ENCODE results near the gene MYEOV. TPM values are rescaled to one million over a fixed set of nuclear protein-coding genes. Genes with fewer than 3 reads are reported as not detected.

Gene MYEOV
- total RNA-seq, 1 donor from 2014 or later: not detected

DNA sequence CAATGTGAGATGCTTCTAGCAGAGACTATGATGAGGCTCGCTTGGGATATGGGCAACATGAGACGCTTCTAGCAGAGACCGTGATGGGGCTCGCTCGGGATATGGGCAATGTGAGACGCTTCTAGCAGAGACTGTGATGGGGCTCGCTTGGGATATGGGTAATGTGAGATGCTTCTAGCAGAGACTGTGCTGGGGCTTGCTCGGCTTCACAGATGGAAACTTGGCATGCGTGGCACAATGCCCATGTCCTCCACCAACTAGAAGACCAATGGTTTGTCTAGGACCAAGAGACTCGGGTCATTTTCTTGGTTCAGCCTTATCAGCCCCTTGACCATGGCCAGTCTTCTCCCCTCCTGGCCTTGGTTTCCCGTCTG is 7.1 kb downstream of the MYEOV start:
- H3K4me3 Mint-ChIP-seq (ENCODE audit: unreplicated experiment): no peak overlapping the region
- peaks cover 7% of the 10 kb centered on the region for H3K36me3 Mint-ChIP-seq (ENCODE audit: unreplicated experiment)
- H3K9me3 Mint-ChIP-seq (ENCODE audit: unreplicated experiment): peaks cover 12% of the 10 kb centered on the region
- peaks cover 17% of the 10 kb centered on the region for H3K27me3 Mint-ChIP-seq (ENCODE audit: unreplicated experiment)
- no peaks in the 10 kb centered on the region for H3K4me1 Mint-ChIP-seq (ENCODE audit: low read depth, unreplicated experiment)
- no peak for TF ChIP-seq CTCF (IDR thresholded peaks at IDR 0.05; ENCODE audit: partially characterized antibody, unreplicated experiment)
- no peak for DNase-seq
- no peak overlapping the region for H3K27ac Mint-ChIP-seq (ENCODE audit: unreplicated experiment)

GRCh38 chr11:69301455-69302401 is 7.8 kb downstream of the MYEOV start:
- Mint-ChIP-seq H3K4me1 (ENCODE audit: low read depth, unreplicated experiment) (no peaks in the 10 kb centered on the region), H3K27me3 (ENCODE audit: unreplicated experiment) (peaks cover 17% of the 10 kb centered on the region), H3K9me3 (ENCODE audit: unreplicated experiment) (peaks cover 12% of the 10 kb centered on the region), H3K36me3 (ENCODE audit: unreplicated experiment) (peaks cover 7% of the 10 kb centered on the region), H3K4me3 (ENCODE audit: unreplicated experiment) (no peak overlapping the region), H3K27ac (ENCODE audit: unreplicated experiment) (no peak overlapping the region)
- DNase-seq: no peak
- TF ChIP-seq CTCF (IDR thresholded peaks at IDR 0.05; ENCODE audit: partially characterized antibody, unreplicated experiment): no peak

GRCh38 chr11:69302447-69303020 is 8.6 kb downstream of the MYEOV start:
- DNase-seq: no peak
- H3K4me1 Mint-ChIP-seq (ENCODE audit: low read depth, unreplicated experiment): no peaks in the 10 kb centered on the region
- H3K9me3 Mint-ChIP-seq (ENCODE audit: unreplicated experiment): peaks cover 10% of the 10 kb centered on the region

GRCh38 chr11:69303427-69303826 is 9.5 kb downstream of the MYEOV start:
- Mint-ChIP-seq H3K27ac (ENCODE audit: unreplicated experiment) (no peak overlapping the region), H3K4me3 (ENCODE audit: unreplicated experiment) (no peak overlapping the region), H3K9me3 (ENCODE audit: unreplicated experiment) (peaks cover 8% of the 10 kb centered on the region), H3K36me3 (ENCODE audit: unreplicated experiment) (peaks cover 7% of the 10 kb centered on the region), H3K27me3 (ENCODE audit: unreplicated experiment) (peaks cover 13% of the 10 kb centered on the region), H3K4me1 (ENCODE audit: low read depth, unreplicated experiment) (no peaks in the 10 kb centered on the region)
- no peak for DNase-seq
- TF ChIP-seq CTCF (IDR thresholded peaks at IDR 0.05; ENCODE audit: partially characterized antibody, unreplicated experiment): no peak

More at GRCh38 chr11:69302447-69303020, 8.6 kb downstream of the MYEOV start:
- peaks cover 16% of the 10 kb centered on the region for H3K27me3 Mint-ChIP-seq (ENCODE audit: unreplicated experiment)
- peaks cover 7% of the 10 kb centered on the region for H3K36me3 Mint-ChIP-seq (ENCODE audit: unreplicated experiment)
- H3K4me3 Mint-ChIP-seq (ENCODE audit: unreplicated experiment): no peak overlapping the region
- H3K27ac Mint-ChIP-seq (ENCODE audit: unreplicated experiment): no peak overlapping the region
- TF ChIP-seq CTCF (IDR thresholded peaks at IDR 0.05; ENCODE audit: partially characterized antibody, unreplicated experiment): no peak

DNA sequence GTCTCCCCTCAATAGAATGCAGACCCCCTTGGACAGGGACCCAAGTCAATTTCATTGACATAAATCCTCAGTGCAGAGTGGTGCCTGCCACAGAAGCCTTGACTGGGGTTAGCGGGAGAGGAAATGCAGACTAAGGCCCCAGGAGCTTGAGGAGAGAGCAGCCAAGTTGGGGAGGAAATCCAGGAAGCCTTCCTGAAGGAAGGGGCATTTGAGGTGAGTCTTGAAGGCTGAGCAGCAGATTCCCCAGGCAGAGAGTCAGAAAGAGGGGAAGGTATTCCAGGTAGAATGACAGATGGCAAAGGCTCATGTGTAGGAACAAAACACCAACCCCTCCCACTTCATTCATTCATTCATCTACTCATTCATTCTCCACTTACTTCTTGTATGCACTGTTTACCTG is 10.3 kb downstream of the MYEOV start:
- no peak for DNase-seq
- H3K27ac Mint-ChIP-seq (ENCODE audit: unreplicated experiment): no peak overlapping the region

More for the DNA sequence above, 10.3 kb downstream of the MYEOV start:
- Mint-ChIP-seq H3K27me3 (ENCODE audit: unreplicated experiment) (peaks cover 13% of the 10 kb centered on the region), H3K4me1 (ENCODE audit: low read depth, unreplicated experiment) (no peaks in the 10 kb centered on the region), H3K4me3 (ENCODE audit: unreplicated experiment) (no peak overlapping the region), H3K36me3 (ENCODE audit: unreplicated experiment) (peaks cover 7% of the 10 kb centered on the region), H3K9me3 (ENCODE audit: unreplicated experiment) (peaks cover 8% of the 10 kb centered on the region)
- no peak for TF ChIP-seq CTCF (IDR thresholded peaks at IDR 0.05; ENCODE audit: partially characterized antibody, unreplicated experiment)

All from glutamatergic neuron (in vitro differentiated cells).